ENCODE data around the gene CHCHD6. TPM values are rescaled to one million over a fixed set of nuclear protein-coding genes. Genes with fewer than 3 reads are reported as not detected.

The CHCHD6 gene
- total RNA-seq, 1 donor from 2014 or later, result 17.2 TPM

GRCh38 chr3:126922466-126922865, 218.4 kb downstream of the CHCHD6 start:
- peaks cover 3% of the 10 kb centered on the region for H3K27me3 Mint-ChIP-seq (ENCODE audit: unreplicated experiment)
- no peak overlapping the region for H3K27ac Mint-ChIP-seq (ENCODE audit: unreplicated experiment)
- no peak for TF ChIP-seq CTCF (IDR thresholded peaks at IDR 0.05; ENCODE audit: partially characterized antibody, unreplicated experiment)
- DNase-seq, result no peak
- no peak overlapping the region for H3K4me3 Mint-ChIP-seq (ENCODE audit: unreplicated experiment)
- no peaks in the 10 kb centered on the region for H3K9me3 Mint-ChIP-seq (ENCODE audit: unreplicated experiment)
- peaks cover 12% of the 10 kb centered on the region for H3K36me3 Mint-ChIP-seq (ENCODE audit: unreplicated experiment)
- peaks cover 23% of the 10 kb centered on the region for H3K4me1 Mint-ChIP-seq (ENCODE audit: low read depth, unreplicated experiment)

- Mint-ChIP-seq H3K27me3 (ENCODE audit: unreplicated experiment) (peaks cover 5% of the 10 kb centered on the region), H3K9me3 (ENCODE audit: unreplicated experiment) (no peaks in the 10 kb centered on the region), H3K4me3 (ENCODE audit: unreplicated experiment) (no peak overlapping the region), H3K36me3 (ENCODE audit: unreplicated experiment) (peaks cover 12% of the 10 kb centered on the region), H3K27ac (ENCODE audit: unreplicated experiment) (no peak overlapping the region), H3K4me1 (ENCODE audit: low read depth, unreplicated experiment) (peaks cover 28% of the 10 kb centered on the region)
- TF ChIP-seq CTCF (IDR thresholded peaks at IDR 0.05; ENCODE audit: partially characterized antibody, unreplicated experiment), result no peak
- DNase-seq, result no peak
Measured at GRCh38 chr3:126923423-126923822, 219.4 kb downstream of the CHCHD6 start.

- DNase-seq, result no peak
- Mint-ChIP-seq H3K4me3 (ENCODE audit: unreplicated experiment) (no peak overlapping the region), H3K9me3 (ENCODE audit: unreplicated experiment) (no peaks in the 10 kb centered on the region), H3K27ac (ENCODE audit: unreplicated experiment) (no peak overlapping the region), H3K27me3 (ENCODE audit: unreplicated experiment) (peaks cover 5% of the 10 kb centered on the region), H3K36me3 (ENCODE audit: unreplicated experiment) (peaks cover 12% of the 10 kb centered on the region), H3K4me1 (ENCODE audit: low read depth, unreplicated experiment) (peaks cover 32% of the 10 kb centered on the region)
- no peak for TF ChIP-seq CTCF (IDR thresholded peaks at IDR 0.05; ENCODE audit: partially characterized antibody, unreplicated experiment)
Measured at GRCh38 chr3:126923895-126924294, 219.9 kb downstream of the CHCHD6 start.

- peaks cover 37% of the 10 kb centered on the region for H3K4me1 Mint-ChIP-seq (ENCODE audit: low read depth, unreplicated experiment)
- no peak overlapping the region for H3K27ac Mint-ChIP-seq (ENCODE audit: unreplicated experiment)
- H3K36me3 Mint-ChIP-seq (ENCODE audit: unreplicated experiment), result peaks cover 12% of the 10 kb centered on the region
- TF ChIP-seq CTCF (IDR thresholded peaks at IDR 0.05; ENCODE audit: partially characterized antibody, unreplicated experiment), result no peak
- H3K9me3 Mint-ChIP-seq (ENCODE audit: unreplicated experiment), result no peaks in the 10 kb centered on the region
- H3K27me3 Mint-ChIP-seq (ENCODE audit: unreplicated experiment), result peaks cover 5% of the 10 kb centered on the region
- DNase-seq, result no peak
- H3K4me3 Mint-ChIP-seq (ENCODE audit: unreplicated experiment), result no peak overlapping the region
Measured at GRCh38 chr3:126924458-126924857, 220.4 kb downstream of the CHCHD6 start.

GRCh38 chr3:126925411-126926171, 221.6 kb downstream of the CHCHD6 start:
- Mint-ChIP-seq H3K4me1 (ENCODE audit: low read depth, unreplicated experiment) (peaks cover 37% of the 10 kb centered on the region), H3K36me3 (ENCODE audit: unreplicated experiment) (peaks cover 1% of the 10 kb centered on the region), H3K9me3 (ENCODE audit: unreplicated experiment) (no peaks in the 10 kb centered on the region), H3K4me3 (ENCODE audit: unreplicated experiment) (no peak overlapping the region), H3K27ac (ENCODE audit: unreplicated experiment) (peak overlapping the region; percentile 39), H3K27me3 (ENCODE audit: unreplicated experiment) (peaks cover 5% of the 10 kb centered on the region)
- no peak for DNase-seq
- TF ChIP-seq CTCF (IDR thresholded peaks at IDR 0.05; ENCODE audit: partially characterized antibody, unreplicated experiment), result no peak
